NCI-H146 treated with DMSO at 0.1 percent for 48 hours (cell line): Measurements from ENCODE around the gene PUS1.
"Not testable (repeated sequence)": the region's sequence is repeated elsewhere in the genome, so short reads cannot be mapped to it uniquely, and the experiment has no call there.

Experiments
- DNase-seq: peaks from one replicate; lab custom pipeline; 2025; ENCODE audit not compliant: unreplicated experiment; lab: John Stamatoyannopoulos, UW

The PUS1 gene

GRCh38 chr12:131959641-131960589 lies 30.8 kb downstream of the PUS1 start:
- DNase-seq: no peak

- not testable (repeated sequence) for DNase-seq
These were observed 31.7 kb downstream of the PUS1 start for GRCh38 chr12:131960590-131961325.

- not testable (repeated sequence) for DNase-seq
These were observed 32.3 kb downstream of the PUS1 start for GRCh38 chr12:131961328-131961727.

GRCh38 chr12:131962069-131962468 lies 33.0 kb downstream of the PUS1 start:
- no peak for DNase-seq

- DNase-seq: no peak
These were observed 34.3 kb downstream of the PUS1 start for GRCh38 chr12:131963381-131963780.

GRCh38 chr12:131965073-131965472 lies 36.0 kb downstream of the PUS1 start:
- DNase-seq: no peak

GRCh38 chr12:131971226-131971625 lies 42.1 kb downstream of the PUS1 start:
- no peak for DNase-seq

GRCh38 chr12:131975228-131975627 lies 46.2 kb downstream of the PUS1 start:
- DNase-seq: no peak

- DNase-seq: no peak
These were observed 50.5 kb downstream of the PUS1 start for GRCh38 chr12:131979606-131980005.

GRCh38 chr12:131980263-131980662 lies 51.2 kb downstream of the PUS1 start:
- no peak for DNase-seq

GRCh38 chr12:131981388-131981787 lies 52.3 kb downstream of the PUS1 start:
- no peak for DNase-seq

GRCh38 chr12:131982041-131982440 lies 53.0 kb downstream of the PUS1 start:
- no peak for DNase-seq

GRCh38 chr12:131983026-131983425 lies 54.0 kb downstream of the PUS1 start:
- no peak for DNase-seq

- DNase-seq: no peak
These were observed 54.5 kb downstream of the PUS1 start for GRCh38 chr12:131983554-131983953.

GRCh38 chr12:131984334-131984733 lies 55.3 kb downstream of the PUS1 start:
- no peak for DNase-seq

- not testable (repeated sequence) for DNase-seq
These were observed 56.4 kb downstream of the PUS1 start for GRCh38 chr12:131985510-131985875.

- no peak for DNase-seq
These were observed 57.3 kb downstream of the PUS1 start for GRCh38 chr12:131986361-131986760.

- no peak for DNase-seq
These were observed 57.8 kb downstream of the PUS1 start for GRCh38 chr12:131986910-131987309.

- no peak for DNase-seq
These were observed 58.5 kb downstream of the PUS1 start for GRCh38 chr12:131987552-131987951.

GRCh38 chr12:131988054-131988796 lies 59.1 kb downstream of the PUS1 start:
- no peak for DNase-seq

- no peak for DNase-seq
These were observed 59.9 kb downstream of the PUS1 start for GRCh38 chr12:131989021-131989420.
